Subcutaneous adipose tissue (tissue), 4 donors: ENCODE measurements around the gene ZNF22. TPM values are rescaled to one million over a fixed set of nuclear protein-coding genes. Genes with fewer than 3 reads are reported as not detected.

Source experiments
- CTCF ChIP-seq: fragments of 450-650 bp; IDR thresholded peaks from one replicate; pipeline ENCODE4 v1.5.1; 2016; ENCODE audit warnings: low read depth, mild to moderate bottlenecking, control low read depth, antibody characterized with exemption, moderate library complexity
- total RNA-seq, 4 donors: library from RNA; depleted of rRNA; stranded (reverse); fragments of >200 nt; gene quantifications; one replicate each; pipeline ENCODE4 v1.1.0, GENCODE V29; 2016

ZNF22 gene
- total RNA-seq, 4 donors from 2014 or later: 34.7 to 85.9 (median 46.6) TPM

- no peak for TF ChIP-seq CTCF
Measured at GRCh38 chr10:44970812-44971395, 29.8 kb upstream of the ZNF22 start.

- TF ChIP-seq CTCF: no peak
Measured at GRCh38 chr10:44971434-44971833, 29.3 kb upstream of the ZNF22 start.

- no peak for TF ChIP-seq CTCF
Measured at GRCh38 chr10:44971935-44972757, 28.6 kb upstream of the ZNF22 start.

- no peak for TF ChIP-seq CTCF
Measured at GRCh38 chr10:44972874-44973306, 27.8 kb upstream of the ZNF22 start.

- TF ChIP-seq CTCF: no peak
Measured at GRCh38 chr10:44973323-44974081, 27.2 kb upstream of the ZNF22 start.

GRCh38 chr10:44974082-44974627 is 26.6 kb upstream of the ZNF22 start:
- TF ChIP-seq CTCF: no peak
